Muscle of leg (tissue), 9 donors: ENCODE measurements around the gene LSM4. TPM values are rescaled to one million over a fixed set of nuclear protein-coding genes. Genes with fewer than 3 reads are reported as not detected.

Experiments
- polyA plus RNA-seq, 8 donors: library from polyadenylated mRNA; unstranded; fragments of 120-200 nt; gene quantifications; one replicate each; pipeline versions ENCODE4 v1.2.1 to v1.2.3, GENCODE V29; 2013; ENCODE audit warnings: inconsistent platforms in 1 of 8, low replicate concordance in 1 of 8; ENCODE audit not compliant: insufficient read length in 8 of 8, insufficient read depth in 1 of 8
- total RNA-seq: library from RNA; stranded (reverse); fragments of 120-200 nt; gene quantifications from one replicate; pipeline ENCODE4 v1.2.4, GENCODE V29; 2013

Gene LSM4
- total and polyA plus RNA-seq, 9 donors = 85.2 to 129 (median 93.2) TPM

Other genes starting within 250 kb of the LSM4 start
- gene IL12RB1, start 236.1 kb downstream of the LSM4 start, total RNA-seq = 0.22 TPM
- under 1 TPM; 0.15 to 0.71 (median 0.32) TPM for gene IL12RB1, start 236.1 kb downstream of the LSM4 start, polyA plus RNA-seq
- 3.4 TPM for gene MAST3, start 225.3 kb downstream of the LSM4 start, total RNA-seq
- gene MAST3, start 225.3 kb downstream of the LSM4 start, polyA plus RNA-seq = 10 to 100 TPM in 2 of 8 donors, 1 to 10 TPM in 6; 3.9 to 12.2 (median 8.3) TPM
- 25.0 TPM for gene PIK3R2, start 169.9 kb downstream of the LSM4 start, total RNA-seq
- 10 to 100 TPM; 43.7 to 74.7 (median 51.4) TPM for gene PIK3R2, start 169.9 kb downstream of the LSM4 start, polyA plus RNA-seq
- gene IFI30, start 149.3 kb downstream of the LSM4 start, total RNA-seq = 4.6 TPM
- gene IFI30, start 149.3 kb downstream of the LSM4 start, polyA plus RNA-seq = 1 to 10 TPM in 2 of 8 donors, under 1 TPM in 4, not detected in 2; 0.17 to 5.0 (median 0.51) TPM
- 3.7 TPM for gene MPV17L2, start 129.9 kb downstream of the LSM4 start, total RNA-seq
- gene MPV17L2, start 129.9 kb downstream of the LSM4 start, polyA plus RNA-seq = 1 to 10 TPM; 5.1 to 7.9 (median 6.4) TPM
- 1.5 TPM for gene RAB3A, start 119.0 kb downstream of the LSM4 start, total RNA-seq
- 1 to 10 TPM; 3.2 to 5.4 (median 4.0) TPM for gene RAB3A, start 119.0 kb downstream of the LSM4 start, polyA plus RNA-seq
- 3.3 TPM for gene PDE4C, start 96.6 kb downstream of the LSM4 start, total RNA-seq
- 10 to 100 TPM in 2 of 8 donors, 1 to 10 TPM in 6; 1.5 to 15.2 (median 4.6) TPM for gene PDE4C, start 96.6 kb downstream of the LSM4 start, polyA plus RNA-seq
- gene IQCN, start 48.6 kb downstream of the LSM4 start, total RNA-seq = 1.5 TPM
- gene IQCN, start 48.6 kb downstream of the LSM4 start, polyA plus RNA-seq = 1 to 10 TPM; 2.0 to 5.9 (median 3.2) TPM
- gene JUND, start 41.5 kb downstream of the LSM4 start, total RNA-seq = 75.5 TPM
- 100 to 1,000 TPM in 7 of 8 donors, 10 to 100 TPM in 1; 75.1 to 178 (median 145) TPM for gene JUND, start 41.5 kb downstream of the LSM4 start, polyA plus RNA-seq
- gene PGPEP1, start 17.5 kb upstream of the LSM4 start, total RNA-seq = 10.8 TPM
- 10 to 100 TPM in 2 of 8 donors, 1 to 10 TPM in 6; 7.7 to 14.9 (median 9.3) TPM for gene PGPEP1, start 17.5 kb upstream of the LSM4 start, polyA plus RNA-seq
- gene GDF15, start 63.1 kb upstream of the LSM4 start, total RNA-seq = 0.62 TPM
- 1 to 10 TPM in 2 of 8 donors, under 1 TPM in 6; 0.33 to 1.8 (median 0.80) TPM for gene GDF15, start 63.1 kb upstream of the LSM4 start, polyA plus RNA-seq
- 1.5 TPM for gene LRRC25, start 74.5 kb upstream of the LSM4 start, total RNA-seq
- 1 to 10 TPM; 1.2 to 2.4 (median 1.7) TPM for gene LRRC25, start 74.5 kb upstream of the LSM4 start, polyA plus RNA-seq
- 77.1 TPM for gene SSBP4, start 96.3 kb upstream of the LSM4 start, total RNA-seq
- 100 to 1,000 TPM; 104 to 156 (median 120) TPM for gene SSBP4, start 96.3 kb upstream of the LSM4 start, polyA plus RNA-seq
- gene ISYNA1, start 115.1 kb upstream of the LSM4 start, total RNA-seq = 85.8 TPM
- gene ISYNA1, start 115.1 kb upstream of the LSM4 start, polyA plus RNA-seq = 100 to 1,000 TPM; 122 to 221 (median 180) TPM
- 11.4 TPM for gene ELL, start 199.0 kb upstream of the LSM4 start, total RNA-seq
- 10 to 100 TPM; 14.1 to 20.3 (median 16.7) TPM for gene ELL, start 199.0 kb upstream of the LSM4 start, polyA plus RNA-seq
- 98.8 TPM for gene FKBP8, start 220.5 kb upstream of the LSM4 start, total RNA-seq
- 100 to 1,000 TPM; 124 to 150 (median 137) TPM for gene FKBP8, start 220.5 kb upstream of the LSM4 start, polyA plus RNA-seq
- gene KXD1, start 234.8 kb upstream of the LSM4 start, total RNA-seq = 47.1 TPM
- gene KXD1, start 234.8 kb upstream of the LSM4 start, polyA plus RNA-seq = 10 to 100 TPM; 60.1 to 82.3 (median 75.3) TPM
- 1,370 TPM for gene UBA52, start 248.8 kb upstream of the LSM4 start, total RNA-seq
- gene UBA52, start 248.8 kb upstream of the LSM4 start, polyA plus RNA-seq = 1,000 to 10,000 TPM; 1,127 to 1,404 (median 1,245) TPM